LNCAP (cell line): Measurements from ENCODE around the gene HHIPL2.

Experiments used
- TF ChIP-seq, protein P1 (sequence below): fragments of 450-650 bp; IDR thresholded peaks from 2 replicates; pipeline ENCODE4 v1.5.1; 2017; ENCODE audit warnings: mild to moderate bottlenecking

Gene HHIPL2

DNA sequence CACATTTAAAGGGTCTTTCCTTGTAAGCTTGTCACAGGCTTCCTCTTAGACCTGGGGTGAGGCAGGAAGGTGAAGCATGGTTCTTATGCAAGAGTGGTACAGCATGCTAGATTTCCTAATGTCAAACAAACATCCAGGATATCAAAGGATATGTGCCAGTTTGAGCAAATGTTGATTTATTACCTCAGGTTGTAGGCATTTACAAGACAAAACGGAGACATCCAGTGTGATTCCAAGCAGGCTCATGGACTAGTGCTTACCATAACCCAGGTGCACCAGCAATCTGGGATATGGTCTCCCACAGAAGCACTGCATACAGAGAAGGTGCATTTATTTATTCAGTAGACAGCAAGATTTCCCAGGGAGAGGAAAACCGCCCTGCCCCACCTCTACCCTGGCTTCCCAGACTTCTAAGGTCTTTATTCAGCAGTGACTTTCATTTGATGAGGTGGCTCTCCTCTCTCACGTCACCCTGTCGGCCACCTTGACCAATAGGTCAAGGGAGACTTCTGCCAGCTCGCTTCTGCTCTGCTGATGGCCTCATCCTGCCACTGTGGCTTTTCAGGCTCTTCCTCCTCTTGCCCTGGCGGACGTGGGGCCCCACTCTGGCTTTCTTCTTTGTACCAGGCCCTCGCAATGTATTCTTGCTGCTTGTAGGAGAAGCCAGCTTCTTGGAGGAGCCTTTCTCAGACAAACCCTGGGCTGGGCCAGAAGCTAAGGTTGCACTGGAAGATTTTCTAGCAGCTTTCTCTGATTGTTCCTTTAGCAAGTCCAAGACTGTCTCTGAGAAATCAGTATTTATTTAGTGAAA lies 25.6 kb downstream of the HHIPL2 start:
- TF ChIP-seq, protein P1, sequence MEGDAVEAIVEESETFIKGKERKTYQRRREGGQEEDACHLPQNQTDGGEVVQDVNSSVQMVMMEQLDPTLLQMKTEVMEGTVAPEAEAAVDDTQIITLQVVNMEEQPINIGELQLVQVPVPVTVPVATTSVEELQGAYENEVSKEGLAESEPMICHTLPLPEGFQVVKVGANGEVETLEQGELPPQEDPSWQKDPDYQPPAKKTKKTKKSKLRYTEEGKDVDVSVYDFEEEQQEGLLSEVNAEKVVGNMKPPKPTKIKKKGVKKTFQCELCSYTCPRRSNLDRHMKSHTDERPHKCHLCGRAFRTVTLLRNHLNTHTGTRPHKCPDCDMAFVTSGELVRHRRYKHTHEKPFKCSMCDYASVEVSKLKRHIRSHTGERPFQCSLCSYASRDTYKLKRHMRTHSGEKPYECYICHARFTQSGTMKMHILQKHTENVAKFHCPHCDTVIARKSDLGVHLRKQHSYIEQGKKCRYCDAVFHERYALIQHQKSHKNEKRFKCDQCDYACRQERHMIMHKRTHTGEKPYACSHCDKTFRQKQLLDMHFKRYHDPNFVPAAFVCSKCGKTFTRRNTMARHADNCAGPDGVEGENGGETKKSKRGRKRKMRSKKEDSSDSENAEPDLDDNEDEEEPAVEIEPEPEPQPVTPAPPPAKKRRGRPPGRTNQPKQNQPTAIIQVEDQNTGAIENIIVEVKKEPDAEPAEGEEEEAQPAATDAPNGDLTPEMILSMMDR: no peak

DNA sequence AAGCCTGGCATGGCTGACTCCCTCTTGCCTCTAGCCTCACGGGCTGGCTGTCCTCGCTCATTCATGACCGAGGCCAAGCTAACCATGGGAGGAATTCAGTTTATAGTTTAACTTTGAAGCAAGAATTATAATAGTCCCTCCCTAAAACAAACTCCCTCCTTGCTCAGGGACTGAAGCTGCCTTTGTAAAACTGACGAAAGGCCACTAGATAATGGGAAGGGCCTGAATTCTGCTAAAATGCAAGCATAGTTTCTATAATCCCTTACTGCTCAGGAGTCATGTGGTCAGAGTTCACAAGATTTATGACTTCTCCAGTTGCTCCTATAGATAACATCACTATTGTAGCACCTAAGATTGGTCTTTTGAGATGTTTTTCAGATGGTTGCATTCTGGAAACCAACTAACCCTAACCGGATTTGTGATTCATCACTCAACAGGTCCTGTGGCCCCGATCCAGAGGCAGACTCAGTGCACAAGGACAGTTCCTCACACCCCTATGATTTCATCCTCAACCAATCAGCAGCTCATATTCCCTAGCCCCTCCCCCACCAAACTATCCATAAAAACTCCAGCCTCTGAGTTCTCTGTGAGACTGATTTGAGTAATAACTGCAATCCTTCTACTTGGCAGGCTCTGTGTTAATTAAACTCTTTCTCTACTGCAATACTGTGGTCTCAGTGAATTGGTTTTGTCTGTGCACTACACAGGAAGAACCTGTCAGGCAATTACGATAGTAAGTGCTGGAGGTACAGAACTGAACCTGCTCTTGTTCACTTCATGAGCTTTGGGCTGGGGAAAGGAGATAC lies 26.4 kb downstream of the HHIPL2 start:
- TF ChIP-seq, protein P1: no peak
